Ishikawa (cell line): Measurements from ENCODE around the gene CD99L2.

Source experiments
- CEBPB ChIP-seq: IDR thresholded peaks from 2 replicates; pipeline ENCODE4 v1.6.1; 2012
- CREB1 ChIP-seq: IDR thresholded peaks from 2 replicates; pipeline ENCODE4 v1.6.1; 2012; ENCODE audit warnings: low read depth
- EGR1 ChIP-seq: IDR thresholded peaks from 2 replicates; pipeline ENCODE4 v1.6.1; 2012
- EP300 ChIP-seq: IDR thresholded peaks from 2 replicates; pipeline ENCODE4 v1.6.1; 2012; ENCODE audit warnings: borderline replicate concordance
- FOXM1 ChIP-seq: IDR thresholded peaks from 2 replicates; pipeline ENCODE4 v1.6.1; 2012; ENCODE audit warnings: low read depth, borderline replicate concordance
- NFIC ChIP-seq: IDR thresholded peaks from 2 replicates; pipeline ENCODE4 v1.6.1; 2012
- RAD21 ChIP-seq: IDR thresholded peaks from 2 replicates; pipeline ENCODE4 v1.6.1; 2012; ENCODE audit warnings: low read depth
- TAF1 ChIP-seq: IDR thresholded peaks from 2 replicates; pipeline ENCODE4 v1.6.1; 2012; ENCODE audit warnings: low read depth, mild to moderate bottlenecking
- TCF12 ChIP-seq: IDR thresholded peaks from 2 replicates; pipeline ENCODE4 v1.6.1; 2012; ENCODE audit warnings: low read depth
- TEAD4 ChIP-seq: IDR thresholded peaks from 2 replicates; pipeline ENCODE4 v1.6.1; 2012
- YY1 ChIP-seq: IDR thresholded peaks from 2 replicates; pipeline ENCODE4 v1.6.1; 2012; ENCODE audit warnings: low read depth
- ZBTB7A ChIP-seq: IDR thresholded peaks from 2 replicates; pipeline ENCODE4 v1.6.1; 2012; ENCODE audit warnings: low read depth
- TF ChIP-seq, protein P1 (sequence below): IDR thresholded peaks from 2 replicates; pipeline ENCODE4 v1.6.1; 2012
- TF ChIP-seq, protein P2 (sequence below): IDR thresholded peaks from 2 replicates; pipeline ENCODE4 v1.6.1; 2012
- TF ChIP-seq, protein P3 (sequence below): IDR thresholded peaks from 2 replicates; pipeline ENCODE4 v1.6.1; 2012; ENCODE audit warnings: low read depth, mild to moderate bottlenecking

CD99L2 gene

DNA sequence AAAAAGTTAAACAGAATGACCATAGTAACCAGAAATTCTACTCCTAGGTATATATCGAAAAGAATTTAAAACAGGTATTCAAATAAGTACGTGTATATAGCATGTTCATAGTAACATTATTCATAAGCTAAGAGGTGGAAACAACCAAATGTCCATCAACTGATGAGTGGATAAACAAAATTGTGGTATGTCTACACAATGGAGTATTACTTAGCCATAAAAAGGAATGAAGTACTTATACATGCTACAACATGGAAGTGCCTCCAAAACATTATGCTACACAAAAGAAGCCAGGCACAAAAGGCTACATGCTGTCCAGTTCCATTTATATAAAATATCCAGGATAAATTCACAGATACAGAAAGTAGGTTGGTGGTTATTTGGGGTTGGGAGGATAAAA lies 76.5 kb downstream of the CD99L2 start:
- TF ChIP-seq TAF1 (no peak), RAD21 (no peak), CREB1 (no peak), CEBPB (no peak), FOXM1 (no peak), EP300 (no peak), EGR1 (no peak), TCF12 (no peak), YY1 (no peak)
- TF ChIP-seq, protein P1, sequence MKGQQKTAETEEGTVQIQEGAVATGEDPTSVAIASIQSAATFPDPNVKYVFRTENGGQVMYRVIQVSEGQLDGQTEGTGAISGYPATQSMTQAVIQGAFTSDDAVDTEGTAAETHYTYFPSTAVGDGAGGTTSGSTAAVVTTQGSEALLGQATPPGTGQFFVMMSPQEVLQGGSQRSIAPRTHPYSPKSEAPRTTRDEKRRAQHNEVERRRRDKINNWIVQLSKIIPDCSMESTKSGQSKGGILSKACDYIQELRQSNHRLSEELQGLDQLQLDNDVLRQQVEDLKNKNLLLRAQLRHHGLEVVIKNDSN = no peak
- TF ChIP-seq, protein P2, sequence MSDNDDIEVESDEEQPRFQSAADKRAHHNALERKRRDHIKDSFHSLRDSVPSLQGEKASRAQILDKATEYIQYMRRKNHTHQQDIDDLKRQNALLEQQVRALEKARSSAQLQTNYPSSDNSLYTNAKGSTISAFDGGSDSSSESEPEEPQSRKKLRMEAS = no peak
- TF ChIP-seq, protein P3, sequence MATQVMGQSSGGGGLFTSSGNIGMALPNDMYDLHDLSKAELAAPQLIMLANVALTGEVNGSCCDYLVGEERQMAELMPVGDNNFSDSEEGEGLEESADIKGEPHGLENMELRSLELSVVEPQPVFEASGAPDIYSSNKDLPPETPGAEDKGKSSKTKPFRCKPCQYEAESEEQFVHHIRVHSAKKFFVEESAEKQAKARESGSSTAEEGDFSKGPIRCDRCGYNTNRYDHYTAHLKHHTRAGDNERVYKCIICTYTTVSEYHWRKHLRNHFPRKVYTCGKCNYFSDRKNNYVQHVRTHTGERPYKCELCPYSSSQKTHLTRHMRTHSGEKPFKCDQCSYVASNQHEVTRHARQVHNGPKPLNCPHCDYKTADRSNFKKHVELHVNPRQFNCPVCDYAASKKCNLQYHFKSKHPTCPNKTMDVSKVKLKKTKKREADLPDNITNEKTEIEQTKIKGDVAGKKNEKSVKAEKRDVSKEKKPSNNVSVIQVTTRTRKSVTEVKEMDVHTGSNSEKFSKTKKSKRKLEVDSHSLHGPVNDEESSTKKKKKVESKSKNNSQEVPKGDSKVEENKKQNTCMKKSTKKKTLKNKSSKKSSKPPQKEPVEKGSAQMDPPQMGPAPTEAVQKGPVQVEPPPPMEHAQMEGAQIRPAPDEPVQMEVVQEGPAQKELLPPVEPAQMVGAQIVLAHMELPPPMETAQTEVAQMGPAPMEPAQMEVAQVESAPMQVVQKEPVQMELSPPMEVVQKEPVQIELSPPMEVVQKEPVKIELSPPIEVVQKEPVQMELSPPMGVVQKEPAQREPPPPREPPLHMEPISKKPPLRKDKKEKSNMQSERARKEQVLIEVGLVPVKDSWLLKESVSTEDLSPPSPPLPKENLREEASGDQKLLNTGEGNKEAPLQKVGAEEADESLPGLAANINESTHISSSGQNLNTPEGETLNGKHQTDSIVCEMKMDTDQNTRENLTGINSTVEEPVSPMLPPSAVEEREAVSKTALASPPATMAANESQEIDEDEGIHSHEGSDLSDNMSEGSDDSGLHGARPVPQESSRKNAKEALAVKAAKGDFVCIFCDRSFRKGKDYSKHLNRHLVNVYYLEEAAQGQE = no peak

DNA sequence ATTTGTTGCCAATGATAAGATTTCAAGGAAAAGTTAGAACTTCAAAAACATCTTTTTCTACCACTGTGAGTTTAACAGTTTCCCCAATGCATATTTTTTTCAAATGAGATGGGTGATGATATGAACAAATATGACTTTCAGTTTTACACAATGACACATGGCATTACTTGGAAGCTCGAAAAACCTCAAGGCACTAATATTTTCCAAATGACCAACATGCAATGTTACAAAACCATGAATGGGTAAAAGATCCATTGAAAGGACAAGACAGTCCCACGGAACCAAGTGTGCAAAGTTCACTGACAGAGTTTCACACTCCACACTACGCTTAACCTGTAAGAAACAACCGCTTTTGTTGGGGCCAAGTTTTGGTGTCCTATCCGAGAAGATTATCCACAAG lies 84.5 kb downstream of the CD99L2 start:
- TF ChIP-seq ZBTB7A = no peak
- no peak for TF ChIP-seq EP300
- TF ChIP-seq, protein P3 = no peak
- TF ChIP-seq NFIC = no peak
- TF ChIP-seq TCF12 = no peak
- no peak for TF ChIP-seq RAD21
- TF ChIP-seq, protein P2 = no peak
- TF ChIP-seq, protein P1 = no peak
- TF ChIP-seq FOXM1 = no peak
- TF ChIP-seq TEAD4 = no peak
- TF ChIP-seq EGR1 = no peak
- no peak for TF ChIP-seq CREB1
- no peak for TF ChIP-seq YY1

DNA sequence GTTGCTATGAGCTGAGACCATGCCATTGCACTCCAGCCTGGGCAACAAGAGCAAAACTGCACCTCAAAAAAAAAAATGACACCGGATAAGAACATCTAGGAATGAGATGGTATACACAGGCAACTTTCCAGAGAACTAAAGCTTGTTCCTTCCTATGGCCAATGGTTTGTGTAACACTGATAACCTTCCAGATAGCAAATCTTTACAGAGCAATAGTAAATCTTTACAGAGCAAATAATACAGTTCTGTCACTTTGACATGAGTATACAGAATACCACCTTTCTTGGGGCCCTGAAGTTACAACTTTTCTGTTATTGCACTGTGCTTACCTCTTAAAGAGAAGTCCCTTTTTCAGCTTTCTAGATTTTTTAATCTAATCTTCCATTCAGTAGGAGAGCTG lies 91.6 kb downstream of the CD99L2 start:
- TF ChIP-seq NFIC (no peak), CEBPB (no peak), TAF1 (no peak), EP300 (no peak), TEAD4 (no peak), ZBTB7A (no peak), FOXM1 (no peak), CREB1 (no peak), RAD21 (no peak), EGR1 (no peak), TCF12 (no peak), YY1 (no peak)
- TF ChIP-seq, protein P3 = no peak
- TF ChIP-seq, protein P1 = no peak
- TF ChIP-seq, protein P2 = no peak

DNA sequence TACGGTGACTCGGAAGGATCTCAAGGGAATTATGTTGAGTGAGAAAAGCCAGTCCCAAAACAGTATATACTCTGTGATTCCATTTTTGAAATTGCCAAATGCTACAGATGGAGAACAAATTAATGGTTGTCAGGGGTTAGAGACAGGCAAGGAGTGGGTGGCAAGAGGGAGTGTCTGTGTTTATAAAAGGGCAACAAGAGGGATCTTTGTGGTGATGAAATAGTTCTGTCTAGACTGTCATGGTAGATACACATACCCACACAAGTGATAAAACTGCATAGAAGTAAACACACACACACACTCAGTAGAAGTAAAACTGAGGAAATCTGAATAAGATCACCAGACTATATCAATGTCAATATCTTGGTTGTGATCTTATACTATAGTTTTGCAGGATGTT lies 92.7 kb downstream of the CD99L2 start:
- no peak for TF ChIP-seq FOXM1
- TF ChIP-seq, protein P1 = no peak
- TF ChIP-seq NFIC = no peak
- TF ChIP-seq, protein P2 = no peak
- TF ChIP-seq TCF12 = no peak
- no peak for TF ChIP-seq ZBTB7A
- TF ChIP-seq, protein P3 = no peak
- no peak for TF ChIP-seq TAF1
- no peak for TF ChIP-seq EP300
- TF ChIP-seq CEBPB = no peak
- no peak for TF ChIP-seq TEAD4
- no peak for TF ChIP-seq RAD21
- no peak for TF ChIP-seq EGR1
